Activated CD8-positive, alpha-beta memory T cell treated with anti-CD3 and anti-CD28 coated beads for 36 hours (primary cell): ENCODE measurements around the gene MVD. TPM values are rescaled to one million over a fixed set of nuclear protein-coding genes. Genes with fewer than 3 reads are reported as not detected.

Experiments
- CTCF ChIA-PET: fragments of 350-600 bp; sonication (Branson Sonifier 250); formaldehyde crosslinking; loops from one replicate; lab custom pipeline; 2021; ENCODE audit warnings: antibody characterized with exemption; lab: Charles Lee
- POLR2A ChIA-PET: fragments of 350-600 bp; sonication (Branson Sonifier 250); formaldehyde crosslinking; loops from one replicate; lab custom pipeline; 2021; ENCODE audit warnings: antibody characterized with exemption; lab: Charles Lee
- total RNA-seq, 2 experiments: library from RNA; stranded (reverse); gene quantifications; one replicate each; pipeline ENCODE4 v1.2.3, GENCODE V29; 2021

The MVD gene
- total RNA-seq, 2 experiments from 2014 or later, result 66.5 to 68.5 TPM

DNA sequence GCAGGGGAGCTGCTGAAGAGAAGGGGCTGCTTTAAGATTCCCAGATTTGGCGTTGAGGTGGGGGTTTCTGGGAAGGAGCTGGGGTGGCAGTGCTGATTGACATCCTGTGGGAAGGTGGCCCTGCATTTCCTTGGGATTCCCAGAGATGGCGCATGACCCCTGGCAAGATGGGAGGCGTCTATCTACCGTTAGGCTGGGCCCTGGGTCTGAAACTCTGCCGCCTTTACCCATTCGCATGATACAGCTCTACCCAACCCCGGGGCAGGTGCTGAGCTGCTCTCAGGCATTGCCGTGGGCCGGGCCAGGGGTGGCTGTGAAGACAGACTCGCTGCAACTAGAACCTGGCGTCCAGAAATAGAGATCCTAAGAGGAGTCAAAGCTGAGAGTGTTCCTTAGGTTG lies 9.9 kb upstream of the MVD start:
- POLR2A ChIA-PET, result no interaction called here
- CTCF ChIA-PET, result interaction anchor here (1.5 kb wide), 1 partner anchor 12 kb away, joined by 5 read pairs; no protein-coding TSS in a partner anchor

- POLR2A ChIA-PET, result interaction anchor here (0.6 kb wide), 1 partner anchor 20 kb away, joined by 3 read pairs; no protein-coding TSS in a partner anchor
- CTCF ChIA-PET, result interaction anchor here (1.5 to 2.6 kb wide), 2 partner anchors 9 to 13 kb away, joined by 5 to 12 read pairs; no protein-coding TSS in a partner anchor
Measured at GRCh38 chr16:88671806-88672205, 8.9 kb upstream of the MVD start.

DNA sequence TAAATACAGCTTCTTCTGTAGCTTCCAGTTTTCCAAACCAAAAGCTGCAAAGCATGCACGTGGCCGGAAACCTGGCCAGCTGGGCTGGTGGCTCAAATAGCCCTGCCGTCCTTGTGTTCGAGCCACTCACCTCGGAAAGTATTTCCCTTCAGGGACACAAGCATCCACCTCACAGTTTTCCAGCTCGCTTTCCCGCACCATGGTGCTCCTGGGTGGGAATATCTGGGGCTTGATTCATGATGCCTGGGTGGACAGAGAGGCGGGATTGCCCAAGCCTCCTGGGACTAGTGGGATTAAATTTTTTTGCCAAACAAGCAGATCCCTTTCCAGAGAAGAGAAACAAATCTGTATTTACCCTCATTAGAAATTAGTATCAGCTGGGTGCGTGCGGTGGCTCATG lies 7.1 kb upstream of the MVD start:
- CTCF ChIA-PET, result interaction anchor here (2.6 kb wide), 1 partner anchor 11 kb away, joined by 12 read pairs; no protein-coding TSS in a partner anchor
- POLR2A ChIA-PET, result interaction anchor here (0.6 kb wide), 1 partner anchor 1174 kb away, joined by 3 read pairs; no protein-coding TSS in a partner anchor

DNA sequence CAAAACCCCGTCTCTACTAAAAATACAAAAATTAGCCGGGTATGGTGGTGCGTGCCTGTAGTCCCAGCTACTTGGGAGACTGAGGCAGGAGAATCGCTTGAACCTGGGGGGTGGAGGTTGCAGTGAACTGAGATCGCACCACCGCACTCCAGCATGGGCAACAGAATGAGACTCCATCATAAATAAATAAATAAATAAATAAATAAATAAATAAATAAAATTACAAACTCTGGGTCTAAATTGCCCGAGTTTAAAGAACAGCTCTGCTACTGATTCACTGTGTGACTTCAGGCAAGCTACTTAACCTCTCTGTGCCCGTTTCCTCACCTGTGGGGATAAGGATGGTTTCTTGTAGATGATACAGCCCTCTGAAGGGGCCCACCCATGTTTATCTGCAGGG lies 6.6 kb upstream of the MVD start:
- POLR2A ChIA-PET, result interaction anchor here (0.6 kb wide), 1 partner anchor 1175 kb away, joined by 3 read pairs; no protein-coding TSS in a partner anchor
- CTCF ChIA-PET, result interaction anchor here (2.6 kb wide), 1 partner anchor 12 kb away, joined by 12 read pairs; no protein-coding TSS in a partner anchor

- POLR2A ChIA-PET, result no interaction called here
- CTCF ChIA-PET, result interaction anchor here (0.6 kb wide), 1 partner anchor 1118 kb away, joined by 3 read pairs; no protein-coding TSS in a partner anchor
Measured at GRCh38 chr16:88667461-88667860, 4.6 kb upstream of the MVD start.

DNA sequence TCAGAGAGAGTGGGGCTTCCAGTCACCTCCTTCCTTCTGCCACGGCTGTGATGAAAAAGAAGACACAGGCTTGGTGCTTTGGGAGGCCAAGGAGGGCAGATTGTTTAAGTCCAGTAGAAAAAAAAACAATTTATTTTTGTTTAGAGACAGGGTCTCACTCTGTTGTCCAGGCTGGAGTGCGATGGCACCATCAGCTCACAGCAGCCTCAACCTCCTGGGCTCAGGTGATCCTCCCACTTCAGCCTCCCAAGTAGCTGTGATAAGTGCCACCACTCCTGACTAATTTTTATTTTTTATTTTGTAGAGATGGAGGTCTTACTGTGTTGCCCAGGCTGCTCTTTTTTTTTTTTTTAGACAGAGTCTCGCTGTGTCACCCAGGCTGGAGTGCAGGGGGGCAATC lies 2.7 kb upstream of the MVD start:
- POLR2A ChIA-PET, result no interaction called here

DNA sequence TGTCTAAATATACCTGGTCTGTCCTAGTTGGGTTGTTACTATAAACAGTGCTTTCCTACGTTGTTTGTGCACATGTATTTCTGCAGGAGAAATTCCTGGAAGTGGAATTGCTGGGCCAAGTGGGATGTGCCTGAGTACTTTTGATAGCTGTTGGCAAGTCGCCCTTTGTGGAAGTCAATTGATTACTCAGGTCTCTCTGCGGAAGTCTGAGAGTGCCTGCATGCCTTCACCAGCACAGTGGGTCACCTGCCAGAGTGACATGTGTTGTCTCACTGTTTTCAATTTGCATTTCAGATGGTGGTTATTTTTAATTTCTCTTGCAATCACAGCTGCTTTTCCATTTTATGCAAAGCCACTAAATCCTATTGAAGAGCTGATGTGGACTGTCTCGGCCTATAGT lies 2.3 kb upstream of the MVD start:
- POLR2A ChIA-PET, result no interaction called here
- CTCF ChIA-PET, result interaction anchor here (1.0 to 1.8 kb wide), 4 partner anchors 12 to 104 kb away, joined by 3 to 7 read pairs (median 4); no protein-coding TSS in a partner anchor

More for the DNA sequence above, 2.7 kb upstream of the MVD start:
- CTCF ChIA-PET, result interaction anchor here (1.0 to 1.8 kb wide), 3 partner anchors 12 to 105 kb away, joined by 4 to 7 read pairs (median 4); no protein-coding TSS in a partner anchor

DNA sequence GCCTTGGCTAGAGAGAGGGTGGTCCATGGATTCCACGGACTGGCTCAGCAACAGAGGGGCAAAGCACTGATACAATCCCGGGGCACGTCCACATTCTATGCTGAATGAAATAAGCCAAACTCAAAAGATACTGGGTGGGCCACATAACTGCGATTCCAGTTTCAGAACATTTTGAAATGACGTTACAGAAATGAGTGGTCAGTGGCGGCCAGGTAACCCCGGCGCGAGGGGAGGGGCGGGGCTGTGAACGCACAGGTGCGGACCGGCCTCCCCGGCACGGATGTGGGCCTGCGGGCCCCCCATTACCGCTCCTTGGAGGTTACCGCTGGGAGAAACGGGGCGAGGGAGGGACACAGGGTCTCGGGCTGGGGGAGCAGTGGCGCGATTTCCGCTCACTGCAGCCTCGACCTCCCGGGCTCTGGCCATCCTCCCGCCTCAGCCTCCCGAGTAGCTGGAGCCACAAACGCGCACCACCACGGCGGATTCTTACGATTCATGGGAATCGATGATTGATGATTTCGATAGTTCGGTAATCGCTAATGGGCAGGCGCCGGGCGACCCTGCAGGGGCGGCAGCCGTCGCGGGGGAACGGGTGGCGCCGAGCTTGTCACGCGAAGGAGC lies 559 bp downstream of the MVD start:
- POLR2A ChIA-PET, result interaction anchor here (0.7 to 1.4 kb wide), 4 partner anchors 25 to 119 kb away, joined by 3 to 4 read pairs (median 4); no protein-coding TSS in a partner anchor
- CTCF ChIA-PET, result interaction anchor here (1.0 to 1.4 kb wide), 5 partner anchors 21 to 42 kb away, joined by 3 to 9 read pairs (median 3); partner anchors contain the start of gene IL17C

DNA sequence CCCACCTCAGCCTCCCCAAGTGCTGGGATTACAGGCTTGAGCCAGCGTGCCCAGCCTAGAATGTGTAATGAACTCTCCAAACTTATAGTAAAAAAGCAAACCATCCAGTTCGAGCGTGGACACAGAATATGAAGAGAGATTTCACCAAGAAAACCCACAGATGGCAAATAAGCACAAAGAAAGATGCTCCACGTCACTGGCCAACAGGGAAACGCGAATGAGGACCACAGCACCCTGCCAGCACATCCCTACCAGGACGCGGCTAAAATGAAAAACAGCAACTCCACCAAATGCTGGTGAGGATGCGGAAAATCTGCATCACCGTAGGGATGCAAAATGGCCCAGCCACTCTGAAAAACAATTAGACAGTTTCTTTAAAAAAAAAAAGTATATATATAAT lies 1.4 kb downstream of the MVD start:
- ChIA-PET POLR2A (no interaction called here), CTCF (interaction anchor here (0.7 to 1.1 kb wide), 2 partner anchors 28 to 42 kb away, joined by 3 read pairs; no protein-coding TSS in a partner anchor)

DNA sequence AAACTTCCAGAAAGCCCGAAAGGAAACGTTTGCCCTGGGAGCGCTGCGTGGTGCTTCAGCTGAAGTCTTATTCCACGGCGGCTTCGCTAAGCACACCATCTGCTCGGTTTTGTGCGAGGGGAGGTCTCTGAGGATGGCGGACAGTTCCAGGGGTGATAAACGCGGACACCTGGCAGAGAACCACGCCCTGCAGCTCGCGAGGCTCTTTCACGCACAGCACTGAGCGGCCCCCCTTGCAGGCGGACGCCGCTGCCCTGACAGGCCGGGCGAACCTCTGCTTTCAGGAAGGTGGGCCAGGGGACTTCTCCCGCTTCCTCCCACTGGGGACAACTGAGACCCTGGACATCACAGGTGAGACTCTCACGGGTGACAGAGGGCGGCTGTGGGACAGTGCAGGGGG lies 3.7 kb downstream of the MVD start:
- ChIA-PET POLR2A (no interaction called here), CTCF (no interaction called here)

- ChIA-PET CTCF (no interaction called here), POLR2A (interaction anchor here (0.5 kb wide), 1 partner anchor 144 kb away, joined by 5 read pairs; no protein-coding TSS in a partner anchor)
Measured at GRCh38 chr16:88658714-88659113, 4.2 kb downstream of the MVD start.

- ChIA-PET POLR2A (interaction anchor here (0.5 kb wide), 1 partner anchor 514 kb away, joined by 3 read pairs; the partner anchor contains the start of gene CDH15), CTCF (interaction anchor here (1.2 kb wide), 1 partner anchor 22 kb away, joined by 3 read pairs; no protein-coding TSS in a partner anchor)
Measured at GRCh38 chr16:88657371-88657770, 5.5 kb downstream of the MVD start.

DNA sequence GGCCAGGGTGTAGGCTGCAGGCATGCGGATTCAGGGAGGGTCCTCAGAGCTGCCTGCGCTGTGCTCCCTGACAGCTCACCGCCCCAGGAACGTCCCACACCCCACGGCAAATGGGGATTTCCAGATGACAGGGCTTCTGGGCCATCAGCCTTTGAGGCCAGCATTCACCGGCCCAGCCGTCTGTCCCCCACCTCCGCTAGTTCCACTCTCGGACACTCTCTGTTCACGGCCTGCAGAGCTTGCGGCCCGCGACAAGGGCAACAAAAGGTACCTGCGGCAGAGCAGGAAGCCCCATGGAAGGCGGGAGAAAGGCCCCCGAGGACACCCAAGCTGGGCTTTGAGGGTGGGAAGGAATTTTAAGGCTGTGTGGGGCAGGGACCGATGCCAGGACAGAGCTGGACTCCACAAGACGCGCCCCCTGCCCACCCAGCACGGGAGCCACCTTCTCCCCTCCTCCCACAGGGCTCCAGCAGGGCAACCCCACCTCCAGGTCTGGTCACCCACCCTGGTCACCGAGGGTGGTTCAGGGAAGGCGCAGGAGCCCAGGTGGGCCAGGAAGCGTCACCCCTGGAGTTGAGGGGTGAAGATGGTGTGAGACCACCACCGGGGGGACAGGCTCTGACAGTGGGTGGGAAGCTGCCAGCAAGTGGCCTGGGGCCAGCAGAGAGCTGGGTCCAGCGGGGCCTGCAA lies 6.5 kb downstream of the MVD start:
- POLR2A ChIA-PET, result no interaction called here

DNA sequence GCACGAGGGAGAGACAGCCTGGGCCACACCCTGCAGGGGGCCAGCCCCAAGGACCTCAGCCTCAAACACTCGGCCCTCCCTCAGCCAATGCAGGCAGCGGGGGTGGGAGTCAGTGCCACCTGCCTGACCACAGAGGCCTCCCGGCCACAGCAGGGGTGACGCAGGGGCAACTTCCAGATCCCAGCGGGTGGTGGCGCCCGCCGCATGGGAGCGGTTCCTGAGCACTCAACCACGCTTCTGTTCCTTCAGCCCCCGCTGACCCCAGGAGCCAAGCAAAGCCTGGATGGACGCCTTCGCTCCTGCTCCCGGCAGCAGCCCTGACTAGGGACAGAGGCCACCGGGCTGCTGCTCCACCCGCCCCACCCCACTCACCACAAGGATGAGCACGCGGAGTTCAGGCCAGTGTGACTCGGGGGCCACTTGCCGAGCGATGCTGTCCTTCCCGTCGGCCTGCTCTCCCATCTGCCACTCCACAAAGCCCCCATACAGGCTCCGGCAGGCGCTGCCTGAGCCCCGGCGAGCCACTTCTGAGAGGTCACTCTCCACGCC lies 7.1 kb downstream of the MVD start:
- CTCF ChIA-PET, result no interaction called here
- POLR2A ChIA-PET, result no interaction called here

More for the DNA sequence above, 6.5 kb downstream of the MVD start:
- CTCF ChIA-PET, result interaction anchor here (1.2 kb wide), 1 partner anchor 21 kb away, joined by 3 read pairs; no protein-coding TSS in a partner anchor

DNA sequence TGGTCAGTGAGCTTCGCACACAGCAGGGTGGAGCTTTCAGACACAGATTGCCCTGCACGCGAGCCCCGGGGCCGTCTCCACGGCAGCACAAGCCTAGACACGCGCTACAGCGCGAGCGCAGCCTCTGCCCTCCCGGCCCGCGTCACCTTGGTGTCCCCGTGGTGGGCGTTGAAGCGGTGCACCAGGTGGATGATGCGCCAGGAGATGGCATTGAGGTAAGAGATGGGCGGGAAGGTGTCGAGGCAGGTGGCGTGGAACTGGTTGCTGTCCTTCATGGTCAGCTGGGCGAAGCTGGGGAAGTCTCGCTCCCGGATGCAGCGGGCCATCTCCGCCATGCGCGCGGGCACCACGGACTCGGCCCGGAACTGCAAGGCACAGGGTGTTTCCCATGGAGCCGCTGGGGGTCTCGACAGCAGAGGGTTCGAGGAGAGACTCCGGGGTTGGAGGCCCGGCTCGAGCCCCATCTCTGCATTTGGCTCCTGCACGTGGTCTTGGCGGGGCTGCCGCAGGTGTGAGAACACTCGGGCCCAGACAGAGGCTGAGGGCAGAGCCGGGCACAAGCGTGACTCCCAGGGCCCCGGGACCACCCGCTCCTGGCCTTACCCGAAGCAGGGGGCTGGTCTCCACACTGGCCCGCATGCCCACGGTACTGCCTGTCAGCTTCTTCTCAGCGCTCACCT lies 7.7 kb downstream of the MVD start:
- ChIA-PET POLR2A (no interaction called here), CTCF (no interaction called here)

- CTCF ChIA-PET, result no interaction called here
Measured at GRCh38 chr16:88654363-88655052, 8.4 kb downstream of the MVD start.

DNA sequence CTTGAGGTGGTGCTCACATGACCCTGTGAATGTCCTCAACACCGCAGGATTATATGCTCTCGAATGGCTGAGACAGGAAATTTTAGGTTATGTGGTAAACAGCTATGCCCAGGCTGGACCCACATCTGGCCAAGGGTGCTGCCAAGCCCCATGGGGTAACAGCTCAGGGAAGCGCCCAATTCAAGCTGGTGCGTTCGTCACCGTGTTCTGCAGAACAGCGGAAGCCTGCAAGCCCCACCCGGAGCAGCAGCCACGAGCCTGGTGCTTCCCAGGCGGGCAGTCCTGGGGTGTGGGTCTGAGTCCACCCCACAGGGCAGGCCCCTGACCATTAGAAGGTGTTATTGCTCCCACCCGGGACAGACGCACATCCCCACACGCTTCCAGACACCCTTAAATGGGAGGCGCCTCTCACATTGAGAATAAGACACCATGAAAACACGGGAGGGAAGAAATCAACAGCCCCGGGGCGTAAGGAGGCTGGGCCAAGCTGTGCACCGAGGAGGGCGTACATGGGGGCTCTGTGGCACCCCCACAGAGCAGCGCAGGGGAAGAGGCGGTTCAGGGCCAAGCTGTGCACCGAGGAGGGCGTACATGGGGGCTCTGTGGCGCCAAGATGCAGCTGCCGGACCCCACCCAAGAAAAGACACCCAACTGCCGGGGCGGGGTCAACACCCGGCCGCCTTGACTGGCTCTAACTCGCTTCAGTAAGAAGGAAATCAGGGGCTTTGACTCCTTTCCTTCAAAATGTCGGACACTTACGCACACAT lies 9.1 kb downstream of the MVD start:
- CTCF ChIA-PET, result interaction anchor here (0.9 kb wide), 1 partner anchor 11 kb away, joined by 4 read pairs; no protein-coding TSS in a partner anchor
- POLR2A ChIA-PET, result no interaction called here

More at GRCh38 chr16:88654363-88655052, 8.4 kb downstream of the MVD start:
- POLR2A ChIA-PET, result no interaction called here
